H1 (cell line): ENCODE data around the gene GIMAP5. TPM values are rescaled to one million over a fixed set of nuclear protein-coding genes. Genes with fewer than 3 reads are reported as not detected.

Experiments
- CTCF ChIA-PET: fragments of 300-600 bp; sonication (Branson Sonifier 250); formaldehyde crosslinking; loops from one replicate; lab custom pipeline; 2021; ENCODE audit not compliant: partially characterized antibody; lab: Charles Lee
- POLR2A ChIA-PET: fragments of 300-600 bp; sonication (Branson Sonifier 250); formaldehyde crosslinking; loops from one replicate; lab custom pipeline; 2021; ENCODE audit warnings: inconsistent platforms; ENCODE audit not compliant: partially characterized antibody; lab: Charles Lee
- DNase-seq, 2 experiments: peaks; one replicate each; pipeline versions ENCODE4 v3.0.0 to v3.0.0-alpha.2; 2010 to 2022; ENCODE audit warnings: low spot score in 2 of 2, low read depth in 1 of 2, mixed read lengths in 1 of 2
- FAIRE-seq: peaks from 2 replicates; lab custom pipeline; 2011; peaks lifted over from hg19 to GRCh38; lab: Jason Lieb, UNC
- H2AFZ ChIP-seq: 2 replicates; pipeline ENCODE4 v1.8.1; 2012; ENCODE audit warnings: low read length, inconsistent platforms
- H2AK5ac ChIP-seq: 2 replicates; pipeline ENCODE4 v1.6.1; 2013; ENCODE audit warnings: low read depth, low read length
- H2BK120ac ChIP-seq: replicated peaks from 2 replicates; pipeline ENCODE3; 2013; ENCODE audit warnings: low read depth, low read length, inconsistent platforms
- H2BK12ac ChIP-seq: 2 replicates; pipeline ENCODE4 v1.6.1; 2013; ENCODE audit warnings: low read depth, low read length
- H2BK15ac ChIP-seq: 2 replicates; pipeline ENCODE4 v1.6.1; 2013; ENCODE audit warnings: low read length
- H2BK20ac ChIP-seq: 2 replicates; pipeline ENCODE4 v1.6.1; 2013; ENCODE audit warnings: low read length
- H2BK5ac ChIP-seq: 2 replicates; pipeline ENCODE4 v1.6.1; 2013; ENCODE audit warnings: low read depth, low read length
- H3K14ac ChIP-seq: 2 replicates; pipeline ENCODE4 v1.6.1; 2013; ENCODE audit warnings: inconsistent platforms; ENCODE audit not compliant: insufficient read length
- H3K18ac ChIP-seq: 2 replicates; pipeline ENCODE4 v1.6.1; 2013; ENCODE audit warnings: low read length; ENCODE audit errors: extremely low read depth
- H3K23ac ChIP-seq: 2 replicates; pipeline ENCODE4 v1.6.1; 2013; ENCODE audit warnings: inconsistent platforms; ENCODE audit not compliant: insufficient read length
- H3K23me2 ChIP-seq: 2 replicates; pipeline ENCODE4 v1.6.1; 2013; ENCODE audit warnings: low read depth, low read length
- H3K27ac ChIP-seq: 2 replicates; pipeline ENCODE4 v1.6.1; 2011; ENCODE audit warnings: low read depth, low read length, inconsistent platforms
- H3K27me3 ChIP-seq, 4 experiments: replicated peaks in 1 of 4; 1 replicate in 1 of 4; 2 replicates in 3 of 4; pipeline versions ENCODE4 v1.6.1 to v1.8.1; 2011 to 2013; ENCODE audit warnings: low read length in 3 of 4, mild to moderate bottlenecking in 3 of 4, inconsistent platforms in 2 of 4, mixed read lengths in 2 of 4, moderate library complexity in 1 of 4; ENCODE audit not compliant: control insufficient read depth in 3 of 4, insufficient read depth in 3 of 4; ENCODE audit errors: extremely low read depth in 1 of 4
- H3K36me3 ChIP-seq, 4 experiments: 2 replicates each; pipeline versions ENCODE4 v1.6.1 to v1.8.1; 2011 to 2013; ENCODE audit warnings: mild to moderate bottlenecking in 4 of 4, low read length in 3 of 4, moderate library complexity in 2 of 4, control low read depth in 1 of 4, inconsistent platforms in 1 of 4; ENCODE audit not compliant: insufficient read depth in 4 of 4, control insufficient read depth in 2 of 4
- H3K4ac ChIP-seq: replicated peaks from 2 replicates; pipeline ENCODE3; 2013; ENCODE audit warnings: low read length, low read depth, mixed read lengths, inconsistent platforms; ENCODE audit not compliant: insufficient read length
- H3K4me1 ChIP-seq, 4 experiments: replicated peaks in 1 of 4; 1 replicate in 1 of 4; 2 replicates in 3 of 4; pipeline versions ENCODE4 v1.6.1 to v1.8.1; 2011 to 2013; ENCODE audit warnings: low read length in 3 of 4, inconsistent platforms in 2 of 4, mixed read lengths in 1 of 4; ENCODE audit not compliant: insufficient read depth in 4 of 4, control insufficient read depth in 3 of 4
- H3K4me2 ChIP-seq, 2 experiments: 2 replicates each; pipeline versions ENCODE4 v1.6.1 to v1.8.1; 2011 to 2013; ENCODE audit warnings: low read depth in 2 of 2, low read length in 2 of 2, control low read depth in 1 of 2, inconsistent platforms in 1 of 2, mild to moderate bottlenecking in 1 of 2; ENCODE audit not compliant: insufficient read depth in 1 of 2
- H3K4me3 ChIP-seq, 4 experiments: fragments of 200-600, 300-600 bp in 1 of 4; sonication (generic), shearing (Covaris generic), sonication (Bioruptor Twin) in 1 of 4; 2 replicates each; pipeline versions ENCODE4 v1.5.1 to v1.8.1; 2011 to 2016; ENCODE audit warnings: low read length in 4 of 4, low read depth in 3 of 4, control low read depth in 2 of 4, inconsistent platforms in 2 of 4, mild to moderate bottlenecking in 2 of 4, mixed read lengths in 1 of 4, moderate library complexity in 1 of 4; ENCODE audit not compliant: insufficient read depth in 2 of 4; ENCODE audit errors: extremely low read depth in 1 of 4
- H3K56ac ChIP-seq: replicated peaks from 2 replicates; pipeline ENCODE3; 2013; ENCODE audit warnings: low read depth, mild to moderate bottlenecking, mixed read lengths, low read length, inconsistent platforms; ENCODE audit not compliant: insufficient read length
- H3K79me1 ChIP-seq: 2 replicates; pipeline ENCODE4 v1.6.1; 2013; ENCODE audit warnings: low read depth, low read length, control low read depth
- H3K79me2 ChIP-seq, 2 experiments: 2 replicates each; pipeline versions ENCODE4 v1.6.1 to v1.8.1; 2012 to 2013; ENCODE audit warnings: low read length in 2 of 2, mild to moderate bottlenecking in 2 of 2, inconsistent platforms in 1 of 2; ENCODE audit not compliant: insufficient read depth in 2 of 2, control insufficient read depth in 1 of 2
- H3K9ac ChIP-seq, 4 experiments: replicated peaks in 1 of 4; 1 replicate in 1 of 4; 2 replicates in 3 of 4; pipeline versions ENCODE4 v1.6.1 to v1.8.1; 2011 to 2013; ENCODE audit warnings: low read depth in 3 of 4, low read length in 3 of 4, control low read depth in 2 of 4, mild to moderate bottlenecking in 2 of 4, moderate library complexity in 2 of 4, inconsistent platforms in 1 of 4; ENCODE audit errors: extremely low read depth in 1 of 4
- H3K9me3 ChIP-seq, 2 experiments: 2 replicates each; pipeline versions ENCODE4 v1.6.1 to v1.8.1; 2012 to 2013; ENCODE audit warnings: mild to moderate bottlenecking in 2 of 2, moderate library complexity in 2 of 2, control low read depth in 1 of 2, inconsistent platforms in 1 of 2, low read depth in 1 of 2, low read length in 1 of 2, mixed read lengths in 1 of 2; ENCODE audit not compliant: insufficient read depth in 2 of 2
- H4K20me1 ChIP-seq, 2 experiments: replicated peaks in 1 of 2; 2 replicates each; pipeline versions ENCODE3 to v1.8.1; 2011 to 2013; ENCODE audit warnings: inconsistent platforms in 2 of 2, low read length in 2 of 2, mild to moderate bottlenecking in 1 of 2; ENCODE audit not compliant: insufficient read depth in 2 of 2, control insufficient read depth in 1 of 2
- H4K5ac ChIP-seq: 2 replicates; pipeline ENCODE4 v1.6.1; 2013; ENCODE audit warnings: low read length, low read depth, mixed read lengths, inconsistent platforms; ENCODE audit not compliant: insufficient read length
- H4K8ac ChIP-seq: 2 replicates; pipeline ENCODE4 v1.8.0; 2013; ENCODE audit warnings: mild to moderate bottlenecking, moderate library complexity, low read length, inconsistent platforms; ENCODE audit not compliant: insufficient read depth; ENCODE audit errors: extremely low read depth
- H4K91ac ChIP-seq: replicated peaks from 2 replicates; pipeline ENCODE3; 2013; ENCODE audit warnings: low read length, mixed read lengths, inconsistent platforms; ENCODE audit not compliant: insufficient read length
- RAD21 ChIP-seq, 2 experiments: IDR thresholded peaks in 1 of 2; conservative IDR thresholded peaks in 1 of 2; 2 replicates each; pipeline ENCODE4 v1.6.1; 2011; ENCODE audit warnings: low read depth in 2 of 2, low read length in 2 of 2, improper control_type of control experiment in 1 of 2, inconsistent platforms in 1 of 2, mild to moderate bottlenecking in 1 of 2, moderate library complexity in 1 of 2
- TCF12 ChIP-seq: IDR thresholded peaks from 2 replicates; pipeline ENCODE4 v1.6.1; 2011; ENCODE audit warnings: low read depth, mild to moderate bottlenecking, low read length
- TEAD4 ChIP-seq: IDR thresholded peaks from 2 replicates; pipeline ENCODE4 v1.6.1; 2012; ENCODE audit warnings: low read depth, low read length, inconsistent platforms, mixed read lengths
- WGBS, 2 experiments: shearing (Covaris generic) in 1 of 2; methylation state at CpG; one replicate each; pipeline versions ENCODE4 v1.1.6 to v1.1.7; 2013 to 2015; ENCODE audit warnings: low lambda C conversion rate in 2 of 2, mixed read lengths in 2 of 2, inconsistent platforms in 1 of 2, low coverage in 1 of 2, missing lambda C conversion rate in 1 of 2; ENCODE audit not compliant: insufficient replicate concordance in 2 of 2, insufficient coverage in 1 of 2, insufficient read length in 1 of 2; ENCODE audit errors: extremely low coverage in 1 of 2, missing lambda C conversion rate in 1 of 2; 5-methylcytosine and 5-hydroxymethylcytosine counted together
- polyA plus RNA-seq, 7 experiments: library from polyadenylated mRNA; depleted of rRNA in 3 of 7; stranded (reverse) in 5 of 7; unstranded in 2 of 7; fragments of >200 nt in 5 of 7; fragments of 200-250 nt in 2 of 7; gene quantifications; 1 replicate in 5 of 7; 2 replicates in 1 of 7; 4 replicates in 1 of 7; pipeline versions ENCODE4 v1.2.1 to v1.2.3, GENCODE V29; 2011 to 2013; ENCODE audit warnings: missing spikeins in 2 of 7, mixed read lengths in 2 of 7
- total RNA-seq: library from RNA; stranded (reverse); fragmentation: NEBNext Ultra II Directional; extraction: Animal tissue kit (Norgen Biotek cat#: 25700); gene quantifications from 2 replicates; pipeline ENCODE4 v1.2.1, GENCODE V29; 2021
- TF ChIP-seq, protein P1 (sequence below), 3 experiments: IDR thresholded peaks; 1 replicate in 2 of 3; 2 replicates in 1 of 3; pipeline versions ENCODE4 v1.5.1 to v1.6.1; 2011; ENCODE audit warnings: low read length in 3 of 3, mild to moderate bottlenecking in 3 of 3, inconsistent platforms in 2 of 3, low read depth in 1 of 3, moderate library complexity in 1 of 3; ENCODE audit not compliant: insufficient read depth in 1 of 3; ENCODE audit errors: control extremely low read depth in 1 of 3

GIMAP5 gene
- total and polyA plus RNA-seq, 2 of the 8 experiments (the other 6 are each of a cell fraction or from before 2014, with no cell fraction given): not detected

DNA sequence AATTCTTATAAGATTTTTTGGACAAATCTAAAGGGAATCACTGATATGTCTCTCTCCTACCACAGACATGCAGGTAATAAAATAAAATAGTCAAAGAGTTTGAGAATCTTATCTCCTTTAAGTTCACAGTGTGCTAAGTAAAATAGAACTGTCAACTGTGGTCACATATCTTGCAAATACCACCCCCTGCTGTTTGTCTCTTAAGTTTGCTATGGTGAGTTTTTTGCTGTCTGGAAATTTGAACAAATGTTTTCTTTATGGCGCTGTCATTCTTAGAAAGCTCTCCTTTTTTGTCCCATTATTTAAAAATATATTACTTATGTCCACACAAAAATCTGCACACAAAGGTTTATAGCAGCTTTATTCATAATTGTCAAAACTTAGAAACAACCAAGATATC, 19.6 kb downstream of the GIMAP5 start:
- Histone ChIP-seq H2AFZ (no peak overlapping the region), H3K27me3 (peaks cover 0 to 6% (median 2%) of the 10 kb centered on the region in 4 experiments; a peak in 3 of 7 replicates), H3K23ac (no peak overlapping the region), H3K23me2 (no peaks in the 10 kb centered on the region), H4K20me1 (no peaks in the 10 kb centered on the region), H2BK12ac (no peak overlapping the region), H4K5ac (no peak overlapping the region), H3K4me1 (no peaks in the 10 kb centered on the region), H4K8ac (no peak overlapping the region), H3K18ac (no peak overlapping the region), H2AK5ac (no peak overlapping the region), H2BK120ac (no peak overlapping the region), H3K4me2 (no peak overlapping the region), H3K27ac (no peak overlapping the region), H2BK20ac (no peak overlapping the region), H2BK15ac (no peak overlapping the region), H2BK5ac (no peak overlapping the region), H3K9ac (no peak overlapping the region), H3K9me3 (no peaks in the 10 kb centered on the region), H3K36me3 (no peaks in the 10 kb centered on the region), H3K79me1 (no peaks in the 10 kb centered on the region), H3K56ac (no peak overlapping the region), H3K14ac (no peak overlapping the region), H3K4ac (no peak overlapping the region), H3K4me3 (no peak overlapping the region), H4K91ac (no peak overlapping the region), H3K79me2 (no peaks in the 10 kb centered on the region)
- peak; percentile 33 to 34; a peak in 3 of 4 replicates for TF ChIP-seq RAD21 (IDR thresholded peaks at IDR 0.05 in 1 of 2, conservative IDR thresholded peaks at IDR 0.05 in 1 of 2; ENCODE audit: low read depth in 2 of 2, low read length in 2 of 2)
- TF ChIP-seq, protein P1, sequence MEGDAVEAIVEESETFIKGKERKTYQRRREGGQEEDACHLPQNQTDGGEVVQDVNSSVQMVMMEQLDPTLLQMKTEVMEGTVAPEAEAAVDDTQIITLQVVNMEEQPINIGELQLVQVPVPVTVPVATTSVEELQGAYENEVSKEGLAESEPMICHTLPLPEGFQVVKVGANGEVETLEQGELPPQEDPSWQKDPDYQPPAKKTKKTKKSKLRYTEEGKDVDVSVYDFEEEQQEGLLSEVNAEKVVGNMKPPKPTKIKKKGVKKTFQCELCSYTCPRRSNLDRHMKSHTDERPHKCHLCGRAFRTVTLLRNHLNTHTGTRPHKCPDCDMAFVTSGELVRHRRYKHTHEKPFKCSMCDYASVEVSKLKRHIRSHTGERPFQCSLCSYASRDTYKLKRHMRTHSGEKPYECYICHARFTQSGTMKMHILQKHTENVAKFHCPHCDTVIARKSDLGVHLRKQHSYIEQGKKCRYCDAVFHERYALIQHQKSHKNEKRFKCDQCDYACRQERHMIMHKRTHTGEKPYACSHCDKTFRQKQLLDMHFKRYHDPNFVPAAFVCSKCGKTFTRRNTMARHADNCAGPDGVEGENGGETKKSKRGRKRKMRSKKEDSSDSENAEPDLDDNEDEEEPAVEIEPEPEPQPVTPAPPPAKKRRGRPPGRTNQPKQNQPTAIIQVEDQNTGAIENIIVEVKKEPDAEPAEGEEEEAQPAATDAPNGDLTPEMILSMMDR (IDR thresholded peaks at IDR 0.05; ENCODE audit: control extremely low read depth in 1 of 3, insufficient read depth in 1 of 3, low read depth in 1 of 3, low read length in 3 of 3): peak in 1 of 3 experiments; percentile 6; a peak in 1 of 4 replicates
- no peak for TF ChIP-seq TEAD4
- no peak for TF ChIP-seq TCF12
- DNase-seq (no peak), FAIRE-seq (no peak)
- ChIA-PET CTCF (interaction anchor here (1.2 kb wide), 1 partner anchor 311 kb away, joined by 3 read pairs; no protein-coding TSS in a partner anchor), POLR2A (no interaction called here)
- 79% methylated on average over 1 of the region's 1 CpG; no CpG with 5 or more reads in 1 of the 2 experiments for WGBS, 2 experiments
